ENCODE measurements around the gene FAM185A.
A peak's percentile ranks its signal among the peaks of the same experiment; 100 is the strongest.
"Not testable (repeated sequence)": the region's sequence is repeated elsewhere in the genome, so short reads cannot be mapped to it uniquely, and the experiment has no call there.

The FAM185A gene

GRCh38 chr7:102833343-102833742 lies 84.5 kb downstream of the FAM185A start:
- no peak for DNase-seq

- no peak for DNase-seq
Observed at GRCh38 chr7:102834466-102834865, 85.7 kb downstream of the FAM185A start.

- DNase-seq, result peak; percentile 3 to 37
Observed at GRCh38 chr7:102834999-102835398, 86.2 kb downstream of the FAM185A start.

GRCh38 chr7:102836191-102836919 lies 87.6 kb downstream of the FAM185A start:
- peak; percentile 5 to 38 for DNase-seq

GRCh38 chr7:102836977-102837376 lies 88.2 kb downstream of the FAM185A start:
- no peak for DNase-seq

- DNase-seq, result no peak
Observed at GRCh38 chr7:102837802-102838201, 89.0 kb downstream of the FAM185A start.

- DNase-seq, result not testable (repeated sequence)
Observed at GRCh38 chr7:102838572-102839101, 89.8 kb downstream of the FAM185A start.

- DNase-seq, result no peak
Observed at GRCh38 chr7:102840404-102840803, 91.6 kb downstream of the FAM185A start.

GRCh38 chr7:102841290-102841689 lies 92.5 kb downstream of the FAM185A start:
- DNase-seq, result no peak

- no peak for DNase-seq
Observed at GRCh38 chr7:102842284-102842683, 93.5 kb downstream of the FAM185A start.

- DNase-seq, result no peak
Observed at GRCh38 chr7:102843850-102844249, 95.1 kb downstream of the FAM185A start.

GRCh38 chr7:102845346-102845745 lies 96.5 kb downstream of the FAM185A start:
- DNase-seq, result no peak

- DNase-seq, result no peak
Observed at GRCh38 chr7:102849079-102849478, 100.3 kb downstream of the FAM185A start.

- DNase-seq, result no peak
Observed at GRCh38 chr7:102849538-102849937, 100.7 kb downstream of the FAM185A start.

GRCh38 chr7:102856036-102856435 lies 107.2 kb downstream of the FAM185A start:
- DNase-seq, result no peak
